HS-27A (cell line): ENCODE data around the gene BCL2L14.
"Not testable (repeated sequence)": the region's sequence is repeated elsewhere in the genome, so short reads cannot be mapped to it uniquely, and the experiment has no call there.

Source experiments
- DNase-seq: peaks from one replicate; pipeline ENCODE4 v3.0.0-alpha.2; 2012; ENCODE audit warnings: low read depth, missing footprints

BCL2L14 gene

GRCh38 chr12:12108441-12109058, 37.8 kb downstream of the BCL2L14 start:
- DNase-seq, result no peak

GRCh38 chr12:12110923-12111555, 40.3 kb downstream of the BCL2L14 start:
- DNase-seq, result not testable (repeated sequence)

- DNase-seq, result no peak
Measured at GRCh38 chr12:12115514-12115913, 44.8 kb downstream of the BCL2L14 start.

DNA sequence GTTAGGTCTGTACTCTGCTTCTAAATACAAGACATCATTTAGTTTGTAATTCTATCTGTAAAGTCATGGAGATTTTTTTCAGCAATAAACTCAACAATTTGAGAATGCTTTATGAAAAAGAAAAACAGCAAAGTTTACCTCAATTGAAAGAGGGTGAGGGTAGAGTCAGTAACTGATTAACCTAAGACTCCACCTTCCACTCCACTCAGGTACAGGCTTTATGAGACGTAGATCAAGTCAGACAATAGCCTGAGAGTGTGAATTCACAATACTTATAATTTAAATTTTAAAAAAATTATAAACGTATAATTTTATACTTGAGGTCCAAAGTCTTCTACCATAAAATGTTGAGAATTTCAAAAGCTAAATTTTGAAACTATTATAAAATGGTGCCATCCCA, 45.9 kb downstream of the BCL2L14 start:
- no peak for DNase-seq

- no peak for DNase-seq
Measured at GRCh38 chr12:12121061-12121460, 50.3 kb downstream of the BCL2L14 start.

GRCh38 chr12:12123036-12123604, 52.4 kb downstream of the BCL2L14 start:
- DNase-seq, result no peak

- DNase-seq, result no peak
Measured at GRCh38 chr12:12126551-12126950, 55.8 kb downstream of the BCL2L14 start.

GRCh38 chr12:12127304-12127703, 56.6 kb downstream of the BCL2L14 start:
- no peak for DNase-seq

DNA sequence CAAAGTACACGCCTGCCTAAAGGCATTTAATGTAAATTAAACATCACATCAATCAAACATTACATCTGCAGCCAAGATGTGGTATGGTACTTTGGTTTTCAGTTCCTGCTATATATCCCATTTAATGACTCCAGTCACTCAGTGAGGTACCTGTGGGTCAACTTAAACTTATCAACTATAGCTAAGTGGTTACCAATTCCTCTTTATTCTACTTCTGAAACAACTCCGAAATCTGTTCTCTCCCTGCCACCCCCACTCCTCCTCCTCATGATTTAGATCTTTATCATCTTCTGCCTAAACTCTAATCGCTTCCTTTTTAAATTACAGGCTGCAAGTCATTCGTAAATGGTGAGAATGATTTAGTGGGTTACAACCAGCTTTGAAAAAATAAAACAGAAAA, 57.9 kb downstream of the BCL2L14 start:
- no peak for DNase-seq

GRCh38 chr12:12133259-12133658, 62.5 kb downstream of the BCL2L14 start:
- DNase-seq, result no peak

GRCh38 chr12:12133785-12134184, 63.0 kb downstream of the BCL2L14 start:
- DNase-seq, result no peak

DNA sequence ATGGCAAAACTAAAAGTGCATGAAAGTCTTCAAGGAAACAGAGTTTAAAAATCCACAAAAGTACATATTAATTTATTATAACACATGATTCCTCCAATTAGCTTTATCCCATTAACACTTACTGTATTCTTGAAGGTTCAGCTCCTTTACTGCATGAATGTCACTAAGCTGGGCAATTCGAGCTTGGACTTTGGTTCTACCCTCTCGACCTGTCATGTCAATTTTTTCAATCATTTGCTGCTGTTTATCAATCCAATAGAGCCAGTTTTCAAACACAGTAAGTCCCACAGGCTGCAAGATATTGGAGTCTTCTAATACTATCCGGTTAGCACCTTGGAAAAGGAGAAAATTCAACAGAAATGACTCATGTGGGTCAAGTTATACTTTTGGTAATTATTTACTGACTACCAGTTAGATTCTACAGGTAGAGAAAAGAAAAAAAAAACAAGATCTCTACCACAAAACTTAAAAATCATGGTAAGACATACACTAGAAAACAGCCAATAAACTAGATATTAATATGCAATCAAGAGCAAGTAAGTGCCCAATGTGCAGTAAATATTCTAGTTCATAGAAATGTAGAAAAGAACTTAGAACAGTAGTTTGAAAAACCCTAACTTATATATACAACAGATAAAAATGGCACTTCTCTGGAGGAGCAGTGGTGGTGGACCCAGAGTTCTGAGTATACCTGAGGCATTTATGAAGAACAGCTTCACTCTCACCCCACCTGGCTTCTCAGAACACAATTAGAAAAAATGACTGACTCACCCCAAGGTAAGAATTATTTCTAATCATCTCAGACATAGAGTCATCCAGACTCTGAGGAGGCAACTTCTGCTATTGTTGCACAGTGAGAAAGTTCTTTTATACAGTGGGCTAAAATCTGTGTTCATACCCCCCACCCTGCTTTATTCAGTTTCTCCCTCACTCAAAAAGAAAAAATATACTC, 67.7 kb downstream of the BCL2L14 start:
- no peak for DNase-seq

GRCh38 chr12:12141000-12141399, 70.3 kb downstream of the BCL2L14 start:
- no peak for DNase-seq

GRCh38 chr12:12144531-12144930, 73.8 kb downstream of the BCL2L14 start:
- not testable (repeated sequence) for DNase-seq

GRCh38 chr12:12147111-12147510, 76.4 kb downstream of the BCL2L14 start:
- DNase-seq, result no peak
